NCI-H1930 (cell line): ENCODE measurements around the gene MAPK12.

Experiments used
- DNase-seq, 2 experiments: peaks; one replicate each; lab custom pipeline; 2025; lab: John Stamatoyannopoulos, UW

Gene MAPK12

GRCh38 chr22:50232481-50233151, 28.9 kb downstream of the MAPK12 start:
- DNase-seq = no peak

- DNase-seq = no peak
These were observed 32.1 kb downstream of the MAPK12 start for GRCh38 chr22:50229370-50229769.

DNA sequence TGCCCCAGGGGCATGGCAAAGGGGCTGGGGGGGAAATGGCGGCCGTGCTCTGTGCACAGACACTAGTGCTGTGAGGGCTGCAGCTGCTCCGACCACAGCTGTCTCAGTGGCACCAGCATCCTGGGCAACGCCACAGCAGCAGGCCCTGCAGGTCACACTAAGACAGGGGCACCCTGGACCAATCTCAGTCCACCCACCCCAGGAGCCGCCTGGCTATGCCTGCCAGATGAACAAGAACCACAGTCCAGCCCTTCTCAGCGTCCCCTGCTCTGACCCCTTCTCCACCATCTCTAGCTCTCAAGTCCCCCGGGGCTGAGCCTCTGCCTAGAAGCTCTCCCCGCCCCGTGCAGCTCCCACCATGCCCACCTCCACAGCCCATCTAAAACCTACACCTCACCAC, 33.1 kb downstream of the MAPK12 start:
- no peak for DNase-seq

- DNase-seq = no peak
These were observed 33.8 kb downstream of the MAPK12 start for GRCh38 chr22:50227579-50228215.

GRCh38 chr22:50226875-50227165, 34.7 kb downstream of the MAPK12 start:
- no peak for DNase-seq

DNA sequence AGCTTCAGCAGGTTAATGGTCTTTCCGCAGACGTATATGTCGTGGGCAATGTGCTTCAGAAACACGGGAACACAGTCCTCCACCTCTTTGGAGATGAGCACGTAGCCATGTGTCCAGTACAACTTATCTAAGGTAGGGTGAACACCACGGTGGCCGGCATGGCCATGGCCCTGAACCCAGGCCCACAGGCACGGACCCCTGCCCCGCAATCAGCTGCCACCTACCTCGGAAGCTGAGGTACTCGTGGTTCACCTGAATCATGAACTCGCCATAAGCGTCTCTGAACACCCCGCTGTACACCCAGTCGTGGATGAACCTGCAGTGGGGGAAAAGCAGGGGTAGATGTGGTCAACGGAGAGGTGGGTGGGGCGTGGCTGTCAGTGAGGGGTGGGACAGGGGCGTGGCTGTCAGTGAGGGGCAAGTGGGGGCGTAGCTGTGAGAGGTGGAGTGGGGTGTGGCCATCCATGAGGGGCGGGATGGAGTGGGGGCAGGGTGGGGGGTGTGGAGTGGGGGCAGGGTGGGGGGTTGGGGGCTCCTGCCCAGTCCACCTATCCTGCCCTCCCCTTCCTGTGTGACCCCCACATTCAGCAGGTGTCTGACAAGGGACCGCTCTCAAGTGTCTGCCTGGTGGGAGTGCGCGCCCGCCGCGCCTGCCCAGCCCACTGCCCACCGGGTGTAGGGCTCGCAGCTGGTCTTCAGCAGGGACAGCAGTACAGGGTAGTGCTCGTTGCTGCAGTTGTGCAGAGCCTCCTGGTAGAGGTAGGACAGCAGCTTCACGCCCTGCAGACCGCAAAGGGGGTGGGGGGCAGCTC, 35.2 kb downstream of the MAPK12 start:
- DNase-seq = no peak

GRCh38 chr22:50225200-50225969, 36.1 kb downstream of the MAPK12 start:
- DNase-seq = no peak

DNA sequence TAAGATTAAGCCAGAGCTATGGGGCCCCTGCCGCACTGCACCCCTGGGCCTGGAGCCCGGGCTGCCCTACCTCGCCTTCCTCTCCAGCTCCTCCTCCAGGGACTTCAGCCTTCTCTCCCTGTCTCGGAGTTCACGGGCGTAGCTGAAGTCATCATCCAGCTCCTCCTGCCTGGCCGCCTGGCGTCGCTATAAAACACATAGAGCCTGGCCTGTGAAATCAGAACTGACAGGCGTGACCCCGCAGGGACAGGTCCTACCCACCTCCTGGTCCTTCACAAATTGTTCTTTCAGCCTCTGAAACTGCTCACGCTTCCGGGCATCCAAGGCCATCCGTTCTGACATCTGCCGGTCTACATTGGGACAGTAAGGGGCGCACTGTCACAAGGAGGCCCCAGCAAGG, 37.4 kb downstream of the MAPK12 start:
- no peak for DNase-seq

GRCh38 chr22:50222508-50222907, 39.0 kb downstream of the MAPK12 start:
- no peak for DNase-seq

DNA sequence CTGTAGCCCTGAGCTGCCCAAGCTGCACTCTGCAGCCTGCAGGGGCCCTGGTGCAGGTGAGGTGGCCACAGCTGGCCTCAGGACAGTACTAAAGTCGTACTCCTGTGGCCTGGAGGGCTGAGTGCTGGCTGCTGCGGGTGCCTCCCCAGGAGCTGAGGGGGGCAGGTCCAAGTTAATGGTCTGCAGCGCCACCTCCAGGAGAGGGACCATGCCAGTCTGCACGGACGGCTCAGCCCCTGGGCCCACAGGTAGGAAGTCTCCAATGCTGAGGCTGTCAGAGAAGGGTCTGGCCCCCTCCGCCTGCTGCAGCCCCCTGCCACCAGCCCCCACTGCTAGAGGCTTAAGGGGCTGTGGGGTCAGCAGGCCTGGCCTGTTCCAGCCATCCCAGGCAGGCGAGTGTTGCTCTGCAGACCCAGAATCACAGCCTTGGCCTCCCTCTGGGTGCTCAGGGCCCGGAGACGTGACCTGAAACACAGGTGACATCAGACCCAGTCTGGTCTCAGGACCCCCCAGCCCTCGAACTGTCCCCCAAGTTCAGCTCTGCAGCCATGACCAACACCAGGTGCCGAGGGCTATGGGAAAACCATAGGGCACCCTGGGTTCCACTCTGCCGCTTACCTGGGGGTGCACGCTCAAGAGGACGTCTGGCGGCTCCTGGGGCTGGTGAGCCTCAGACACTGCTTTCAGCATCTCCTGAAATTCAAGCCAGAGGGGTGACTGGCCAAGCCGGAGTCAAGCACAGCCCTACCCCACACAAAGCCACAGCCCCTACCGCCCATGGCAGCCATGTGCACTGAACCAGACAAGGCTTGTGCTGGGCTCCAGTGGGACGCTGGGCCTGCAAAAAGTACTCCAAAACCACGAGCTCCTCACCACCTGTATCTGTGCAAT, 39.8 kb downstream of the MAPK12 start:
- no peak for DNase-seq

DNA sequence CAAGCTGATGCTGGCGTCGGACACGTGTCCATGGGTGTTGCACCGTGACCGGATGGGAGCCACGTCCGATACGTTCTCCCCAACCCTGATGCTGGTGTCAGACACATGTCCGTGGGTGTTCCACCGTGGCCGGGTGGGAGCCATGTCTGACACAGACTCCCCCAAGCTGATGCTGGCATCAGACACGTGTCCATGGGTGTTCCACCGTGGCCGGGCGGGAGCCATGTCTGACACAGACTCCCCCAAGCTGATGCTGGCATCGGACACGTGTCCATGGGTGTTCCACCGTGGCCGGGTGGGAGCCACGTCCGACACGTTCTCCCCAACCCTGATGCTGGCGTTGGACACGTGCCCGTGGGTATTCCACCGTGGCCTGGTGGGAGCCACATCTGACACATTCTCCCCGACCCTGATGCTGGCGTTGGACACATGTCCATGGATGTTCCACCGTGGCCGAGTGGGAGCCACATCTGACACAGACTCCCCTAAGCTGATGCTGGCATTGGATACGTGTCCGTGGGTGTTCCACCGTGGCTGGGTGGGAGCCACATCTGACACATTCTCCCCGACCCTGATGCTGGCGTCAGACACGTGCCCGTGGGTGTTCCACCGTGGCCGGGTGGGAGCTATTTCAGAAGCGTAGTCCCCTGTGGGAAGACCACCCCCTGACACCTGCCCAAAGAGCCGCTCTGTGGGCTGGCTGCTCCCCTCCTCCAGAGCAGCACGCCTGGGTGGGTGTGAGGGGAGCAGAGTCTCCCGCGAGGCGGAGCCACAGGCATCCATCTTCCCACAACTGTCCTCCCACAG, 40.7 kb downstream of the MAPK12 start:
- no peak for DNase-seq

- DNase-seq = no peak
These were observed 41.5 kb downstream of the MAPK12 start for GRCh38 chr22:50219800-50220602.

DNA sequence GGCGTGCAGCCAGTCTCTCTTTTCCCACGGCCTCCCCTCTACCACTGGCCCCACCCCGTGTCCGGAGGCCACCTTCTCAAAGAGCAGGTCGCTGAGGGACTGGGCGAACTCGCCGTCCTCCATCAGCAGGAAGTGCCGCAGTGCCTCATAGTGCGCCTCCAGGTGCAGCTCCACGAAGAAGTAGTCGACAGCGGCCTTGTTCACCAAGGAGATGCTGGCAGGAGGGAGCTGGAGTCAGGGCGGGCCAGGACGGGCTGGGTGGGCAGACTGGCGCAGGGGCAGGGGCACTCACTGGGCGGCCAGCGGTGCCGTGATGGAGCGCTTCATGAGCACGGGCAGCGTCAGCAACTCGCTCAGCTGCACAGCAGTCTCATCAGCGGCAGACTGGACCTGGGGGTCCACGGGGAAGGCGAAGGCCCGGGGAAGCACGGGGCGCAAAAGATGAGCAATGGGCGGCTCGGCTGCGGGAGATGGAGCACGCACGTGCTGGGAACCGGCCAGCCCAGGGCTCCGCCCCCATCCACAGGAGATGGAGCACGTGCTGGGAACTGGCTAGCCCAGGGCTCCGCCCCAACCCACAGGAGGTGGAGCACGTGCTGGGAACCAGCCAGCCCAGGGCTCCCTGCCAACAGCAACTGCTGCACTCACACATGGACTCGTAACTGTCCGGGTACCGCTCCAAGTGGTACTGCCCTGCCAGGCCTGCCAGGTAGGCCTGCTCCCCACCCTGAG, 42.3 kb downstream of the MAPK12 start:
- peak in 1 of 2 experiments; percentile 31 for DNase-seq

DNA sequence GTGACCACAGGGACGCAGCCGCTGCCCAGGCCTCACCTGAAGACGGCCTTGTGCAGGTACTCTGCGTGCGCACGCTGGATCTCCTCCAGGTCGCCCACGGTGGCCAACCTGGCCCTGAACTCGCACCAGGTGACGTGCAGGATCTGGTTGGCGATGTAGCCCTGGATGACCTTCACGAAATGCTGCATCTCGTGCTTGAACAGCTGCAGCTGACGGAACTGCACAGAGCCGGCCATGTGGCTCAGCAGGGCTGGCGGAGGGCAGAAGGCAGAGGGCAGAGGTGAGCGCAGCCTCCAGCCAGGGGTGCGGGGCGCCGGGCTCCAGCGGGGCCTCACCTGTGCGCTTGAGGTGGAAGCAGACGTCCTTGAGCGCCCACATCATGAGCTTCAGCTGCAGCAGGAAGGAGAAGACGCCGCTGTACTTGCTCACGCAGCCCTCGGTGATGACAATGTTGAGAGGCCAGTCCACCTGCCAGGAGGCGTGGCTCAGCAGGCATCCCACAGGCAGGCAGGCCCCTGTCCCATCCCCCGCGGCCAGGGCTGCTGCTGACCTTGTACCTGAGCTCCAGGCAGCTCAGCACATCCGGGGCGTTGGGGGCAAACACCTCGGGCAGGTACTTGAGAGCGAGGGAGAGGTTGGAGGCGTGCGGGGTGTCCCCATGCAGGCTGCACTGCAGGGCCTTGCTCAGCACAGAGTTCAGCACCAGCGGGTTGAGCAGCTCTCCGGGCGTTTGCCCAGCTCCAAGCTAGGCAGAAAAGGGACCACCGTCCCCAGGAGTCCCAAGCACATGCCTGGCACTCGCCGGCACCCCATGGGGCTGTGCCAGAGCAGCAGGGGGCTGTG, 43.1 kb downstream of the MAPK12 start:
- no peak for DNase-seq

- DNase-seq = no peak
These were observed 43.8 kb downstream of the MAPK12 start for GRCh38 chr22:50217543-50218152.

DNA sequence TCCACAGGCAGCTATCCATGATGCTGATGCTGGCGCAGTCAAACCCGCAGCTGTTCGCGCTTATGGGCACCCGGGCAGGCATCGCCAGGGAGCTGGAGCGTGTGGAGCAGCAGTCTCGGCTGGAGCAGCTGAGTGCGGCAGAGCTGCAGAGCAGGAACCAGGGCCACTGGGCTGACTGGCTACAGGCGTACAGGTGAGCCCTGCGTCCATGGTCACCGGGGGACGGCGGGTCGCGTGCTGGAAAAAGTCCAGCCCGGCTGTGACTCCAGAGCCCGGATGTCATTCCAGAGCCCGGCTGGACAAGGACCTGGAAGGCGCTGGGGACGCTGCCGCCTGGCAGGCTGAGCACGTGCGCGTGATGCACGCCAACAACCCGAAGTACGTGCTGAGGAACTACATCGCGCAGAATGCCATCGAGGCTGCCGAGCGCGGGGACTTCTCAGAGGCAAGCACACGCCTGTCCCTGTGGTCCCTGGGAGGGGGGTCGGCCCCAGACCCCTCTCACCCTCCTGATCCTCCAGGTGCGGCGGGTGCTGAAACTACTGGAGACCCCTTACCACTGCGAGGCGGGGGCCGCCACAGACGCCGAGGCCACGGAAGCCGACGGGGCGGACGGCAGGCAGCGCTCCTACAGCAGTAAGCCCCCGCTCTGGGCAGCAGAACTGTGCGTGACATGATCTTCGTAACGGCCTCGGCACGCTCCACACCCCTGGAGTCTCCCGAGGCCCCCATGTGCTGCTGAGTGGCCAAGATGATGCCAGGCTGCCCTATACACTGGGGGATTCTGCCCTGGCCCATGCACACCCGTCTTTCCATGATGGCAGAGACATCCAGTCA, 44.6 kb downstream of the MAPK12 start:
- no peak for DNase-seq
